HG03159 (cell line): ENCODE measurements around the gene SPTBN1.

Experiments used
- ATAC-seq: cut with Tn5 transposase; IDR thresholded peaks from one replicate; pipeline ENCODE4 v1.9.1; 2021; ENCODE audit warnings: mild to moderate bottlenecking, moderate library complexity; ENCODE audit not compliant: unreplicated experiment

Gene SPTBN1

DNA sequence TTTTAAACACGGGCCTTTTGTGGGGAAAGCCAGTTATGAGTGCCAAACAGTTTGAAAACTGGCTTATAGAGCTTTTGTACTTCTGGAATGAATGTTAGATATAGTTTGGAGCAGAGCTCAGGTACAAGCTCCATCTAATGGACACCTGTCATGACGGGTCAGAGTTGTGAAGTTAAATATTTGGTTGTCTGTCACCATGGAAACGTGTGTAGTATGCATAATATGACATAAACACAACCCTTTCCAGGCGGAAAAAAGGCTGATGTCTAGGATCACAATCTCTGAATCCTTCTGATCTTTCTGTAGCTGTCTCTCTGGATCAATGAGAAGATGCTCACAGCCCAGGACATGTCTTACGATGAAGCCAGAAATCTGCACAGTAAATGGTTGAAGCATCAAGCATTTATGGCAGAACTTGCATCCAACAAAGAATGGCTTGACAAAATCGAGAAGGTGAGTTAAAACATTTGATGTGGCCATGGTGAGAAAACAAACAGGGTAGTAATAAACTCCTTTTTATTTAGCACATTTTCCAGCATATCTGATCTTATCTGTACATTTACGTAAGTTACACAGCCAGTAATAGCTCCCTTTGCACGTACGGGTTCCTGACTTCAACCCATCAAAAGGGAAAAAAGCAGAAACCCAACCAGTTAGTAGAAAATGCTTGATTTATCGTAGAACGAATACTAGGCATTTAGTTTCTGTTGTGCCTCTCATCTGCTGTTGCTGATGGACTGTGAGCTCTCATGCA lies 186.7 kb downstream of the SPTBN1 start:
- no peak for ATAC-seq

- ATAC-seq, result no peak
These were observed 188.1 kb downstream of the SPTBN1 start for GRCh38 chr2:54644236-54644635.

- ATAC-seq, result no peak
These were observed 190.2 kb downstream of the SPTBN1 start for GRCh38 chr2:54646170-54646927.

- no peak for ATAC-seq
These were observed 192.1 kb downstream of the SPTBN1 start for GRCh38 chr2:54648256-54648655.

DNA sequence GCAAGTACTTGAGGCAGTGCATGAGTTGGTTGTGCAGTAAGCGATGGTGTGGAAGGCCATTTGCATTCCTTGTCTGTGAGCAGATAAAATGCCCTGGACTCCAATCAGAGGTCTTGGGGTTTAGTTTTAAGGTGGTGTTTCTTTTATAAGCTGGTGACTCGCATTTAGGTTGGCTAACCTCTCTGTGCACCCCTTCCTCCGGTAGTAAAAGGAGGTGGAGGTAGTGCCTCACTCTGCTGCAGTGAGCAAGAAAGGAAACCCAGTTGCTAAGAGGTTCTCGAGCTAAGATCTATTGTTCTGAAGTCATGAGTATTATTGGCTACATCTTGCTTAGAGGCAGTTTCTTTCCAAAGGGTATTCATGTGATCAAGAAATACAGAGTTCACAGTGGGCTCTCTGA lies 193.1 kb downstream of the SPTBN1 start:
- no peak for ATAC-seq

- no peak for ATAC-seq
These were observed 193.5 kb downstream of the SPTBN1 start for GRCh38 chr2:54649633-54650032.

DNA sequence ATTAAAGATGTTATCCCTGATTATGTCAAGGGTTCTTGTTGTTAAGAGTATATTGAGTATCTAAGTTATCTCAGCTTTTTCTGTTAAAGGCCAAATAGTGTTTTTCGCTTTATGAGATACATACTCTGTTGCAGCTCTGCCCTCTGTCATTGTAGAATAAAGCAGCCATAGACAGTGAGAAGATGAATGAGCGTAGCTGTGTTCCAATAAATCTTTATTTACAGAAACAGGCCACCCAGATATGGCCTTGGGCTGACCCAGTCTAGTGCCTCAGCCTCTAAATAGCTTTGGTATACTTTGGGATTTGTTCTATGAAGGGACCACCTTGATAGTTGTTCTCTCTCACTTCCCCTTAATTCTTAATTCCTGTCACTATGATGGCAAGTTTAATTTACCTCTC lies 194.5 kb downstream of the SPTBN1 start:
- no peak for ATAC-seq

GRCh38 chr2:54651291-54651690 lies 195.2 kb downstream of the SPTBN1 start:
- no peak for ATAC-seq

GRCh38 chr2:54652540-54652939 lies 196.4 kb downstream of the SPTBN1 start:
- peak; percentile 77 for ATAC-seq

DNA sequence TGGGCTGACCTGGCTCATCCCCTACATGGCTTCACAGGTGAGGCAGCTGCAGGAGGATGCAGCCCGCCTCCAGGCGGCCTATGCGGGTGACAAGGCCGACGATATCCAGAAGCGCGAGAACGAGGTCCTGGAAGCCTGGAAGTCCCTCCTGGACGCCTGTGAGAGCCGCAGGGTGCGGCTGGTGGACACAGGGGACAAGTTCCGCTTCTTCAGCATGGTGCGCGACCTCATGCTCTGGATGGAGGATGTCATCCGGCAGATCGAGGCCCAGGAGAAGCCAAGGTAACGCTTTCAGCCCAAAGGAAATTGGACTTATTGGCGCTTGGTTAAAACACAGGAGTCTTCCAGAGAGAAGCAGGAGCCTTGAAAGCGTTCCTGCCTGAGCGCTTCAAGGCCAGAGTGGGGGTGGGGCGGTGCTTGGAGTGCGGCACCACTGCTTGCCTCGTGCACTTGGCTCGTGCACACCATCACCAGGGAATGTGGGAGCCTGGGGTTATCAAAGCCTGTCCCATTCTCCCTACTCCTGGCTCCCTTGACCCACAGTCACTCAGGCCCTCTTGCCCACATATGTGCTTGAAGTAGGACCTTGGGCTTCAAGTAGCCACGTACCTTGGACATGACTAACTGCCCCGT lies 197.6 kb downstream of the SPTBN1 start:
- ATAC-seq, result no peak

GRCh38 chr2:54655046-54655809 lies 199.1 kb downstream of the SPTBN1 start:
- ATAC-seq, result no peak

DNA sequence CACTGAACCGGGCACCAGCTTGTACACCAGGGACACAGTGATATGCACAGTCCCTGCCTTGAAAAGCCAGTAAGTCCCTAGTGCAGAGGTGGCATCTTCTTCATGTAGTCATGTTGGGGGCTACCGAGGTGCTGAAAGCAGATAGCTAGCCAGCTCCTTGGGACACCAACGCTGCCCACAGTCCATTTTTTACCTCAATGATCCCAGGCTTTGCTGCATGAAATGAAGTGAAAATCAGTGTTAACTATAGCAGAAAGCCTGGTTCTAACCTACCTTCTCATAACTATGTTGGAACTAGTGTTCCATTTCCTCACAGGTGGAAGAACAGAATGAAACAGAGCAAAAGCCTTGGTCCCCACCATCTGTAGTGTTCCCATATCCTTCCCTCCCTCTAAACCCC lies 200.7 kb downstream of the SPTBN1 start:
- ATAC-seq, result no peak

DNA sequence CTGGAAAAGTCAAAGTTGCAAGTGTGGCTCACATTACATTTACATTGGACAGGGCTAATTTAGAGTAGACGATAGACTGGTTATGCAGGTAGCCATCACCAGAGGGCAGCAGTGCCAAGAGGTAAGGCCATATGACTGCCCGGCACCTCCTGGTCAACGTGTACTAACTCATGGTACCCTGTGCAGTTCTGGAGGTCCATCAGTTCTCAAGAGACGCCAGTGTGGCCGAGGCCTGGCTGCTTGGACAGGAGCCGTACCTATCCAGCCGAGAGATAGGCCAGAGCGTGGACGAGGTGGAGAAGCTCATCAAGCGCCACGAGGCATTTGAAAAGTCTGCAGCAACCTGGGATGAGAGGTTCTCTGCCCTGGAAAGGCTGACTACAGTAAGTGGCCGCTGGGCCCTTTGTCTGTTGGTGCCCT lies 201.5 kb downstream of the SPTBN1 start:
- ATAC-seq, result no peak

DNA sequence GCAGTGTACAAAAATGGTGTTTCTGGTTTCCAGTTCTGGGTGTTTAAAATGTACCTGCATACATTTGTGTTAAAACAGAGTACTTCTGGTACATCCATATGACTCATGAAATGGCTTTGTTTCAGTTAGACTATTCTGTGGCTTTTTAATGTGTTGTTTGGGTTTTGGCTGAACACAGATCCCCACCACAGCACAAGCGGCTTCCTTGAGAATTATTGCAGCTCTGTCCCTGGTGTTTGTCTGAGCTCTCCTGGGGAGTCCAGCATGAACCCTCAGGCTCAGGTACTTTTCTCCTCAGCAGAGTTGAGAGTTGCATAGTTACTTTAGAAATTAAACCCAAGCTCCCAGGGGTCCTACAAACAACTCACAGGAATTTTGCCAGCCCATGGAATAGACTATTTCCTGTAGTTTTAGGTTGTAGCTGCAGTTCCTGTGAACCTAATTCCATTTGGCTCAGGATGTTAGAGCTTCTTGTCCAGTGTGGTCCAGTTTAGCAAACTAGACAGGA lies 202.5 kb downstream of the SPTBN1 start:
- ATAC-seq, result no peak

DNA sequence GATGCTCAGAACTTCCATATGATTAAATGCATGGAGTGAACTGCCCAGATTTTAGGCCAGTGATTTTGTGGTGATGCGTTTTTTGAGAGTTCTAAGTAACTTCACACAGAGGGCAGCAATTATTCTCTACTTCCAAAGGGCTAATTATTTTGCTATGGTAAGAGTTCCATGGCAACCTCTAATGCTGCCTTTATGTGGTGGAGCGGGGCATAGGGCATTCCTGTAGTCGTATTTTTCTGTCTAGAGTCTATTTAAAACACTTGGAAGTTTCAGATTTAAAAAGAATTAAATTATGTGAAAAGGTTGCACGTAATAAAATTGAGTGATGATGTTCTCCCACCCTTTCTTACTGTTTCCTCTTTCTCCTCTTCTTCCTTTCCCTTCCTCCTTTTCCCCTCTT lies 203.4 kb downstream of the SPTBN1 start:
- no peak for ATAC-seq

- ATAC-seq, result no peak
These were observed 204.6 kb downstream of the SPTBN1 start for GRCh38 chr2:54660752-54661151.

DNA sequence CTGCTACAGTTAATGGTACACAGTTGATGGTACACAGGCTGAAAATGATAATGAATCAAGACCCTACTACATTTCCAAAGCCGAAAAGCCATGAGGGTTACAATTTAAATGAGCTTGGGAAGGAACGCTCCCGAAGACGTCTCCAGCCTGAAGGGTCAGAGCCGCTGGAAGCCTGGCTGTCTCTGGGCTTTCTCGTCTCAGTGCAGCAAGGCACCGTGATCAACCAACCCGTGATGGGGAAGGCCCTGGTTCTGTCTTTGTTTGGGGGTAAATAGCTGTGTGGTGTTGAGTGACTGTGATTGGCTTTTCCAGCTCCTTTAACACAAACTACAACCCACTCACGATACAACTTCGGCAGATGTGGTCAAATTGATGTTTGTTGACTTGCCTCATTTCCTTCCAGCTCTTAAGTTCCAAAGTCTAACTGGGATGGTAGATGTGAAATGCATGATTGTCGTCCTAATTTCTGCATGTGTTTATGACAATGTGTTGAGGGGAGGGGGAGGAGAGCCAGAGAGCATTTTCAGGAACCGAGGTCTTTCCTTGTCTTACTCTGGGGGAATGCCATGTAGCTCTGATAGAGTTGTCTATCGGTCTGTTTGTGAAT lies 207.4 kb downstream of the SPTBN1 start:
- no peak for ATAC-seq

DNA sequence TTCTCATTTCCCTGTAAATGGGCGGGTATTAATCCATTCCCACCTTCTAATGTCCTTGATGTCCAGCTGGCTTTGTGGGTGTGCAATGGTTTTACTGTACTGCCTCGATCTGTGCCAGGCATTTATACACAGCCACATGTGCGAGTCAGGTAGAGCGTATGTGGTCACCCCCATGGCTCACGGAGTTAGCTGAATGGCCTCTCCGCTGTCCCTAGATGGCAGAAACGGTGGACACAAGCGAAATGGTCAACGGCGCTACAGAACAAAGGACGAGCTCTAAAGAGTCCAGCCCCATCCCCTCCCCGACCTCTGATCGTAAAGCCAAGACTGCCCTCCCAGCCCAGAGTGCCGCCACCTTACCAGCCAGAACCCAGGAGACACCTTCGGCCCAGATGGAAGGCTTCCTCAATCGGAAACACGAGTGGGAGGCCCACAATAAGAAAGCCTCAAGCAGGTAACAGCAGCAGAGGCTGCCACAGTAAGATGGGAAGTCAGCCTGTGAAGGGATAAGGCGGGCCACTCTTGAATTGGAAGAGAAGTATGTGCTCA lies 208.2 kb downstream of the SPTBN1 start:
- ATAC-seq, result no peak

DNA sequence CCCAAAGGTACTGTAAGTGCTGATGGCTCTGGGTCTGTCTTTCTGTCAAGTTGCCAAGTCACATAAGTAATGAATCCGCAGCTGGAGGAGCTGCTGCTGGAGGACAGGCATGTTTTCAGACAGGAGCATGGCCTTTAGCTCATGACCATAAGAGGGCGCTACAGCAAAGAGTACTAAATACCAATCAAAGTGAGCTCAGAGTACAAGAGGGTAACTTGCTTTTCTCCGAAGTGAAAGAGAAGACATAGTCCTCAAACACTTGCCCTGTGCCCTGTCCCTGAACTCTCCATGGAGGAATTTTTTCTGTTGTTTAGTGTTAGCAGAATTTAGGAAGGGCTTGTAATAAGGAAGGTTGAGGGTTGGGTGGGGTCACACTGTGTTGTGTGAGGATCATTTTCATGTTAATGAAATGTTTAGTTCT lies 209.3 kb downstream of the SPTBN1 start:
- ATAC-seq, result no peak

GRCh38 chr2:54666131-54666633 lies 210.1 kb downstream of the SPTBN1 start:
- no peak for ATAC-seq
